Smooth muscle cell (in vitro differentiated cells): ENCODE data around the gene IGSF9B. TPM values are rescaled to one million over a fixed set of nuclear protein-coding genes. Genes with fewer than 3 reads are reported as not detected.

Experiments
- DNase-seq: peaks from one replicate; lab custom pipeline; 2025; ENCODE audit not compliant: unreplicated experiment; lab: John Stamatoyannopoulos, UW
- H2AFZ ChIP-seq: fragments of 200-600 bp; sonication (generic); 2 replicates; pipeline ENCODE4 v1.6.0; 2016; ENCODE audit warnings: antibody characterized with exemption, low read depth, mild to moderate bottlenecking
- H3F3A ChIP-seq: fragments of 200-600 bp; sonication (generic); 2 replicates; pipeline ENCODE4 v1.6.0; 2017; ENCODE audit warnings: antibody characterized with exemption, low read depth
- H3K27ac ChIP-seq: fragments of 200-600 bp; sonication (generic); 2 replicates; pipeline ENCODE4 v1.5.1; 2016; ENCODE audit warnings: low read depth, mild to moderate bottlenecking
- H3K27me3 ChIP-seq: fragments of 200-600 bp; sonication (generic); 2 replicates; pipeline ENCODE4 v1.6.1; 2016; ENCODE audit warnings: low read depth, mild to moderate bottlenecking
- H3K36me3 ChIP-seq: fragments of 200-600 bp; sonication (generic); 2 replicates; pipeline ENCODE4 v1.5.1; 2016; ENCODE audit warnings: low read depth
- H3K4me1 ChIP-seq: fragments of 200-600 bp; sonication (generic); 2 replicates; pipeline ENCODE4 v1.5.1; 2016; ENCODE audit warnings: low read depth
- H3K4me2 ChIP-seq: fragments of 200-600 bp; sonication (generic); 2 replicates; pipeline ENCODE4 v1.6.0; 2016; ENCODE audit warnings: mild to moderate bottlenecking
- H3K4me3 ChIP-seq: fragments of 200-600 bp; sonication (generic); 2 replicates; pipeline ENCODE4 v1.5.1; 2016; ENCODE audit warnings: mild to moderate bottlenecking
- H3K79me2 ChIP-seq: fragments of 200-600 bp; sonication (generic); 2 replicates; pipeline ENCODE4 v1.6.0; 2016; ENCODE audit warnings: low read depth, mild to moderate bottlenecking
- H3K9ac ChIP-seq: fragments of 200-600 bp; sonication (generic); 2 replicates; pipeline ENCODE4 v1.6.0; 2016; ENCODE audit warnings: low read depth
- H3K9me3 ChIP-seq: fragments of 200-600 bp; sonication (generic); replicated peaks from 2 replicates; pipeline ENCODE4 v1.5.1; 2016; ENCODE audit warnings: low read depth
- H4K20me1 ChIP-seq: fragments of 200-600 bp; sonication (generic); 2 replicates; pipeline ENCODE4 v1.6.0; 2016; ENCODE audit warnings: low read depth
- CTCF ChIP-seq: fragments of 200-600 bp; sonication (generic); IDR thresholded peaks from 2 replicates; pipeline ENCODE4 v1.5.1; 2017; ENCODE audit warnings: borderline replicate concordance, mild to moderate bottlenecking, antibody characterized with exemption; ENCODE audit not compliant: insufficient read depth, poor library complexity, severe bottlenecking
- WGBS: methylation state at CpG from one replicate; pipeline ENCODE4 v1.1.7; 2016; ENCODE audit warnings: low lambda C conversion rate; 5-methylcytosine and 5-hydroxymethylcytosine counted together
- polyA plus RNA-seq: library from polyadenylated mRNA; unstranded; fragments of >200 nt; fragmentation: Nextera tagmentation; extraction: Ambion mirVana; gene quantifications from 2 replicates; pipeline ENCODE4 v1.2.1, GENCODE V29; 2016
- total RNA-seq: library from RNA; depleted of rRNA; stranded (reverse); fragments of >200 nt; gene quantifications from 2 replicates; pipeline ENCODE4 v1.2.3, GENCODE V29; 2014

IGSF9B gene
- total and polyA plus RNA-seq, 2 experiments from 2014 or later, result 0.82 to 1.7 TPM

- H3K27me3 ChIP-seq, result no peaks in the 10 kb centered on the region
- 90% methylated on average over 6 of the region's 6 CpGs for WGBS
These were observed 51.8 kb downstream of the IGSF9B start for GRCh38 chr11:133904818-133905515.

GRCh38 chr11:133903875-133904817, 52.6 kb downstream of the IGSF9B start:
- WGBS, result 94% methylated on average over 8 of the region's 8 CpGs
- Histone ChIP-seq H3K36me3 (no peaks in the 10 kb centered on the region), H3K4me2 (no peak overlapping the region), H3F3A (no peaks in the 10 kb centered on the region), H3K9me3 (no peaks in the 10 kb centered on the region), H2AFZ (no peak overlapping the region), H3K79me2 (no peaks in the 10 kb centered on the region), H3K4me1 (no peaks in the 10 kb centered on the region), H3K4me3 (no peak overlapping the region), H3K27ac (no peak overlapping the region), H3K27me3 (no peaks in the 10 kb centered on the region), H4K20me1 (no peaks in the 10 kb centered on the region), H3K9ac (no peak overlapping the region)
- DNase-seq, result no peak
- TF ChIP-seq CTCF, result no peak

More at GRCh38 chr11:133904818-133905515, 51.8 kb downstream of the IGSF9B start:
- Histone ChIP-seq H4K20me1 (no peaks in the 10 kb centered on the region), H2AFZ (no peak overlapping the region), H3K4me1 (no peaks in the 10 kb centered on the region), H3K9me3 (no peaks in the 10 kb centered on the region), H3K4me2 (no peak overlapping the region), H3K4me3 (no peak overlapping the region), H3K79me2 (no peaks in the 10 kb centered on the region), H3K27ac (no peak overlapping the region), H3K36me3 (no peaks in the 10 kb centered on the region), H3F3A (no peaks in the 10 kb centered on the region), H3K9ac (no peak overlapping the region)
- DNase-seq, result no peak
- no peak for TF ChIP-seq CTCF

- 95% methylated on average over 13 of the region's 13 CpGs for WGBS
These were observed 53.7 kb downstream of the IGSF9B start for GRCh38 chr11:133903056-133903455.

More at GRCh38 chr11:133903056-133903455, 53.7 kb downstream of the IGSF9B start:
- Histone ChIP-seq H3K9me3 (no peaks in the 10 kb centered on the region), H3F3A (no peaks in the 10 kb centered on the region), H3K27ac (no peak overlapping the region), H4K20me1 (no peaks in the 10 kb centered on the region), H3K36me3 (no peaks in the 10 kb centered on the region), H3K79me2 (no peaks in the 10 kb centered on the region), H3K9ac (no peak overlapping the region), H3K4me3 (no peak overlapping the region), H3K27me3 (no peaks in the 10 kb centered on the region), H3K4me2 (no peak overlapping the region), H2AFZ (no peak overlapping the region), H3K4me1 (no peaks in the 10 kb centered on the region)
- DNase-seq, result no peak
- no peak for TF ChIP-seq CTCF
